OCI-LY1 (cell line): Measurements from ENCODE around the gene SLC35A3.

Experiments used
- H2AFZ ChIP-seq: fragments of 200-600 bp; sonication (generic), shearing (Covaris generic); 2 replicates; pipeline ENCODE4 v1.6.0; 2014; ENCODE audit warnings: antibody characterized with exemption, mild to moderate bottlenecking, low read length
- H3F3A ChIP-seq: fragments of 200-600 bp; sonication (generic), shearing (Covaris generic); 2 replicates; pipeline ENCODE4 v1.6.0; 2014; ENCODE audit warnings: mild to moderate bottlenecking, antibody characterized with exemption, low read length, moderate library complexity; ENCODE audit not compliant: insufficient read depth
- H3K27ac ChIP-seq: fragments of 200-600 bp; sonication (generic); 2 replicates; pipeline ENCODE4 v1.5.1; 2014; ENCODE audit warnings: low read length, mixed run types, mild to moderate bottlenecking, low read depth; ENCODE audit not compliant: poor library complexity, severe bottlenecking
- H3K27me3 ChIP-seq: fragments of 200-600 bp; sonication (generic); 2 replicates; pipeline ENCODE4 v1.6.0; 2014; ENCODE audit warnings: antibody characterized with exemption, mild to moderate bottlenecking, low read length, moderate library complexity; ENCODE audit not compliant: insufficient read depth
- H3K36me3 ChIP-seq: fragments of 200-600 bp; sonication (generic); 2 replicates; pipeline ENCODE4 v1.6.1; 2014; ENCODE audit warnings: mild to moderate bottlenecking, antibody characterized with exemption, low read length, moderate library complexity, mixed read lengths; ENCODE audit not compliant: insufficient read depth
- H3K4me1 ChIP-seq: fragments of 200-600 bp; sonication (generic); 2 replicates; pipeline ENCODE4 v1.5.1; 2014; ENCODE audit warnings: mild to moderate bottlenecking, low read length, moderate library complexity; ENCODE audit not compliant: insufficient read depth, severe bottlenecking
- H3K4me2 ChIP-seq: fragments of 200-600 bp; sonication (generic), shearing (Covaris generic); 2 replicates; pipeline ENCODE4 v1.6.1; 2014; ENCODE audit warnings: low read length
- H3K4me3 ChIP-seq: fragments of 200-600 bp; sonication (generic); 2 replicates; pipeline ENCODE4 v1.5.1; 2014; ENCODE audit warnings: low read length, low read depth, mild to moderate bottlenecking, mixed read lengths; ENCODE audit not compliant: poor library complexity, severe bottlenecking
- H3K79me2 ChIP-seq: fragments of 200-600 bp; shearing (Covaris generic); 2 replicates; pipeline ENCODE4 v1.6.1; 2016; ENCODE audit warnings: mixed run types, low read length, mixed read lengths; ENCODE audit not compliant: insufficient read depth
- H3K9ac ChIP-seq: fragments of 200-600 bp; sonication (generic), shearing (Covaris generic); 2 replicates; pipeline ENCODE4 v1.6.1; 2014; ENCODE audit warnings: mild to moderate bottlenecking, low read length, mixed read lengths
- H3K9me2 ChIP-seq: fragments of 200-600 bp; sonication (generic), shearing (Covaris generic); 2 replicates; pipeline ENCODE4 v1.6.1; 2014; ENCODE audit warnings: low read depth, mild to moderate bottlenecking, low read length, mixed read lengths
- H3K9me3 ChIP-seq: fragments of 200-600 bp; shearing (Covaris generic); 2 replicates; pipeline ENCODE4 v1.6.1; 2014; ENCODE audit warnings: low read length, mixed read lengths
- H4K20me1 ChIP-seq: fragments of 200-600 bp; sonication (generic), shearing (Covaris generic); 2 replicates; pipeline ENCODE4 v1.6.0; 2016; ENCODE audit warnings: mild to moderate bottlenecking, low read length; ENCODE audit not compliant: insufficient read depth
- CTCF ChIP-seq: fragments of 200-600 bp; sonication (generic), shearing (Covaris generic); IDR thresholded peaks from 2 replicates; pipeline ENCODE4 v1.5.1; 2017; ENCODE audit warnings: mild to moderate bottlenecking, antibody characterized with exemption, low read length, moderate library complexity, mixed read lengths
- EZH2 ChIP-seq: fragments of 200-600 bp; sonication (generic), shearing (Covaris generic); IDR thresholded peaks from 2 replicates; pipeline ENCODE4 v1.8.0; 2017; ENCODE audit warnings: borderline replicate concordance, mixed run types, mild to moderate bottlenecking, antibody characterized with exemption, low read length, moderate library complexity, mixed read lengths

SLC35A3 gene

DNA sequence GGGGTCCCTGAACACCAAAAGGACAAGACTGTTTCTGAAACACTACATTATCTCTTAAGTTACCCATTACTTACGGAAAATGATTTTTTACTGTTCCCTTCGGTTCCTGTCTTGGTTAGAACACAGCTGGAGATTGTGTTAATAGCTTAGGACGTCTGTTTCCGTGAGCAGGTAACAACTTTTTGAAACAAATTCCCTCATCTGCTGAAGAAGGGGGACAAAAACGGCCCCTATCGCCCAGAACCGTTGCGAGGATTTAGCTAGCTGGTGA is 67.8 kb downstream of the SLC35A3 start:
- Histone ChIP-seq H3K9me3 (no peaks in the 10 kb centered on the region), H3K9me2 (no peaks in the 10 kb centered on the region), H3K4me1 (peaks cover 59% of the 10 kb centered on the region), H3K4me3 (peak overlapping the region; percentile 96), H3F3A (no peaks in the 10 kb centered on the region), H2AFZ (no peak overlapping the region), H3K79me2 (peaks cover 56% of the 10 kb centered on the region), H3K36me3 (no peaks in the 10 kb centered on the region; the same call in 1 of the 2 replicates), H4K20me1 (no peaks in the 10 kb centered on the region), H3K9ac (peak overlapping the region; percentile 98), H3K27me3 (no peaks in the 10 kb centered on the region), H3K4me2 (peak overlapping the region; percentile 86), H3K27ac (peak overlapping the region; percentile 88)
- TF ChIP-seq CTCF (no peak), EZH2 (no peak)

DNA sequence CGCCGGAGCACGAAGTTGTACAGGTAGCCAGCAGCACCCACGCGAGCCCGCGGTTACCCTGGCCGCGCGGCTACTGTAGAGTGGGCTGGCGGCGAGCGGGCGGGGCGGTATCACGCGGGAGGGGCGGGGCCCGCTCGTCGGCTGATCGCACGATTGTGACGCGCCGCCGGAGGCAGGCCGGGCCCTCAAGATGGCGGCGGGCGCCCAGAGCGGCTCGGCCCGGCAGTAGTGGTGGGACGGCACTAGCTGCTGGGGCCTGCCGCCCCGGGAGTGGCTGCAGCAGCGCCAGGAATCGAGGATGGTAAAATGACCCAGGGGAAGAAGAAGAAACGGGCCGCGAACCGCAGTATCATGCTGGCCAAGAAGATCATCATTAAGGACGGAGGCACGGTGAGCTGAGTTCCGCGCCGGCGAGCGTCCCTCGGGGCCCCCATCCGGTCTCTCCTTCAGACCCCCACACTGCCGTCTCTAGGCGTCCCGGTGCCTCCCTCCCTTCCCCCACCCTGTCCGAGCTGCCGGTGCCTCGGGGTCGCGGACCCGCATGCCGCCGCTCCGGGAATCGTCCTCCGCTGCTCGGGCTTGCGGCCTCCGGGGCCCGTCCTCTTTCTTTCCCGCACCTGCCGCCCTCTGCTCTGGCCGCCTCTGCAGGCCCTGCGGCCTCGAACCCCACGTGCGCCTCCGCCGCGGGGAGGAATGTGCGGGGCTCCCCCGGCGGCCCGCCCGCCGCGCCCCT is 68.3 kb downstream of the SLC35A3 start:
- Histone ChIP-seq H3K27ac (peak overlapping the region; percentile 88), H3K4me2 (peak overlapping the region; percentile 86), H2AFZ (no peak overlapping the region), H4K20me1 (no peaks in the 10 kb centered on the region), H3K9ac (peak overlapping the region; percentile 98), H3F3A (no peaks in the 10 kb centered on the region), H3K4me1 (peaks cover 64% of the 10 kb centered on the region), H3K79me2 (peaks cover 61% of the 10 kb centered on the region), H3K27me3 (no peaks in the 10 kb centered on the region), H3K9me2 (no peaks in the 10 kb centered on the region), H3K4me3 (peak overlapping the region; percentile 96), H3K9me3 (no peaks in the 10 kb centered on the region), H3K36me3 (no peaks in the 10 kb centered on the region; the same call in 1 of the 2 replicates)
- TF ChIP-seq EZH2, result no peak
- no peak for TF ChIP-seq CTCF

- Histone ChIP-seq H3K9ac (peak overlapping the region; percentile 98), H3K4me3 (peak overlapping the region; percentile 96), H3K9me3 (no peaks in the 10 kb centered on the region), H3K27ac (peak overlapping the region; percentile 88), H3K36me3 (peaks cover 3% of the 10 kb centered on the region), H3K79me2 (peaks cover 68% of the 10 kb centered on the region), H3K4me2 (peak overlapping the region; percentile 86), H2AFZ (no peak overlapping the region), H3K4me1 (peaks cover 64% of the 10 kb centered on the region), H3K27me3 (no peaks in the 10 kb centered on the region), H3K9me2 (no peaks in the 10 kb centered on the region), H3F3A (no peaks in the 10 kb centered on the region), H4K20me1 (no peaks in the 10 kb centered on the region)
- TF ChIP-seq EZH2 (no peak), CTCF (no peak)
These were observed 69.0 kb downstream of the SLC35A3 start for GRCh38 chr1:100038660-100039287.
